Keratinocyte (primary cell): ENCODE measurements around the gene SORD.
"Not testable (repeated sequence)": the region's sequence is repeated elsewhere in the genome, so short reads cannot be mapped to it uniquely, and the experiment has no call there.

ENCODE experiments used
- CTCF ChIP-seq, 3 experiments: IDR thresholded peaks in 1 of 3; conservative IDR thresholded peaks in 1 of 3; optimal IDR thresholded peaks in 1 of 3; 2 replicates in 2 of 3; 3 replicates in 1 of 3; pipeline versions ENCODE3 to v1.5.1; 2011; ENCODE audit warnings: low read length in 3 of 3, mild to moderate bottlenecking in 3 of 3, moderate library complexity in 2 of 3, control low read depth in 1 of 3, inconsistent platforms in 1 of 3; ENCODE audit not compliant: insufficient read depth in 2 of 3; ENCODE audit errors: extremely low read depth in 1 of 3
- EZH2 ChIP-seq: IDR thresholded peaks from one replicate; pipeline ENCODE4 v1.6.1; 2012; ENCODE audit warnings: inconsistent platforms, mild to moderate bottlenecking, low read length, moderate library complexity

GRCh38 chr15:45004590-45005175 is 18.3 kb upstream of the SORD start:
- TF ChIP-seq EZH2; CTCF (optimal IDR thresholded peaks at IDR 0.05 in 1 of 3, IDR thresholded peaks at IDR 0.05 in 1 of 3, conservative IDR thresholded peaks at IDR 0.05 in 1 of 3; ENCODE audit: extremely low read depth in 1 of 3, insufficient read depth in 2 of 3, low read length in 3 of 3): not testable (repeated sequence)
